ENCODE results near the gene SRBD1.

Gene SRBD1

DNA sequence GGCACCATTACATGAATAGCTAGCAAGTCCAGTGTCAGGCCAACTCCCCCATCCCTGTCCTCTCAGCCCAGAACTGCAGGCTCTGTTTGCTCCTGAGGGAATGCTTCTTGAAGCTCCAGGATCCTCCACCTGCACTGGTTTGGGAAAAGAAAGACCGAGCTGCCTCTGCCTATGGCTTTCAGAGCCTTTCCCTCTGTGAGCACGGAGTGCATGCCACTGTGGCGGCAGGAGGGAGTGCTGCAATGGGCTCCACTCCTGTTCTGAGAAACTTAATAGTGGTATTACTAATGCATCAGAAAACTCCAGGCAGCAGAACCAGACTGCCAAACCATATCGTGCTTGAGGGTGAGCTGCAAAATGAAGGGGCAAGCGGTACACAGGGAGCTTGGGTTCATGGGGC is 271.8 kb downstream of the SRBD1 start:
- TF ChIP-seq SIN3A (IDR thresholded peaks at IDR 0.05; ENCODE audit: borderline replicate concordance, insufficient read depth, low read length) (no peak), TAF1 (IDR thresholded peaks at IDR 0.05; ENCODE audit: borderline replicate concordance, insufficient read depth, low read length) (no peak), FOXP2 (optimal IDR thresholded peaks at IDR 0.05; ENCODE audit: borderline replicate concordance, extremely low read depth, extremely low read length, insufficient read depth) (no peak), POLR2AphosphoS5 (IDR thresholded peaks at IDR 0.05; ENCODE audit: low read depth, low read length) (no peak)
- TF ChIP-seq, protein P1, sequence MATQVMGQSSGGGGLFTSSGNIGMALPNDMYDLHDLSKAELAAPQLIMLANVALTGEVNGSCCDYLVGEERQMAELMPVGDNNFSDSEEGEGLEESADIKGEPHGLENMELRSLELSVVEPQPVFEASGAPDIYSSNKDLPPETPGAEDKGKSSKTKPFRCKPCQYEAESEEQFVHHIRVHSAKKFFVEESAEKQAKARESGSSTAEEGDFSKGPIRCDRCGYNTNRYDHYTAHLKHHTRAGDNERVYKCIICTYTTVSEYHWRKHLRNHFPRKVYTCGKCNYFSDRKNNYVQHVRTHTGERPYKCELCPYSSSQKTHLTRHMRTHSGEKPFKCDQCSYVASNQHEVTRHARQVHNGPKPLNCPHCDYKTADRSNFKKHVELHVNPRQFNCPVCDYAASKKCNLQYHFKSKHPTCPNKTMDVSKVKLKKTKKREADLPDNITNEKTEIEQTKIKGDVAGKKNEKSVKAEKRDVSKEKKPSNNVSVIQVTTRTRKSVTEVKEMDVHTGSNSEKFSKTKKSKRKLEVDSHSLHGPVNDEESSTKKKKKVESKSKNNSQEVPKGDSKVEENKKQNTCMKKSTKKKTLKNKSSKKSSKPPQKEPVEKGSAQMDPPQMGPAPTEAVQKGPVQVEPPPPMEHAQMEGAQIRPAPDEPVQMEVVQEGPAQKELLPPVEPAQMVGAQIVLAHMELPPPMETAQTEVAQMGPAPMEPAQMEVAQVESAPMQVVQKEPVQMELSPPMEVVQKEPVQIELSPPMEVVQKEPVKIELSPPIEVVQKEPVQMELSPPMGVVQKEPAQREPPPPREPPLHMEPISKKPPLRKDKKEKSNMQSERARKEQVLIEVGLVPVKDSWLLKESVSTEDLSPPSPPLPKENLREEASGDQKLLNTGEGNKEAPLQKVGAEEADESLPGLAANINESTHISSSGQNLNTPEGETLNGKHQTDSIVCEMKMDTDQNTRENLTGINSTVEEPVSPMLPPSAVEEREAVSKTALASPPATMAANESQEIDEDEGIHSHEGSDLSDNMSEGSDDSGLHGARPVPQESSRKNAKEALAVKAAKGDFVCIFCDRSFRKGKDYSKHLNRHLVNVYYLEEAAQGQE (IDR thresholded peaks at IDR 0.05; ENCODE audit: insufficient read depth in 1 of 2, low read depth in 2 of 2, low read length in 2 of 2): no peak

Data from PFSK-1 (cell line).